Colonic mucosa (tissue), 4 donors: Measurements from ENCODE around the gene RPTOR. TPM values are rescaled to one million over a fixed set of nuclear protein-coding genes. Genes with fewer than 3 reads are reported as not detected.
A peak's percentile ranks its signal among the peaks of the same experiment; 100 is the strongest.

Experiments
- DNase-seq: peaks from one replicate; pipeline ENCODE4 v3.0.0-alpha.2; 2020
- H3K27ac ChIP-seq: fragments of 200-600 bp; one replicate; pipeline ENCODE4 v1.8.0; 2021
- H3K27me3 ChIP-seq: fragments of 200-600 bp; one replicate; pipeline ENCODE4 v1.8.0; 2021
- H3K36me3 ChIP-seq: fragments of 200-600 bp; one replicate; pipeline ENCODE4 v1.8.0; 2021
- H3K4me1 ChIP-seq: fragments of 200-600 bp; one replicate; pipeline ENCODE4 v1.8.0; 2021; ENCODE audit warnings: mild to moderate bottlenecking
- H3K4me3 ChIP-seq: fragments of 200-600 bp; one replicate; pipeline ENCODE4 v1.8.0; 2021
- H3K9ac ChIP-seq, 2 donors: one replicate each; pipeline ENCODE4 v1.7.0; 2013; ENCODE audit warnings: control low read depth in 2 of 2, low read depth in 2 of 2, low read length in 2 of 2
- H3K9me3 ChIP-seq: fragments of 200-600 bp; one replicate; pipeline ENCODE4 v1.8.0; 2021
- CTCF ChIP-seq: fragments of 200-600 bp; IDR thresholded peaks from one replicate; pipeline ENCODE4 v1.8.0; 2022; ENCODE audit warnings: antibody characterized with exemption, mild to moderate bottlenecking
- intact Hi-C: fragments of 100-400 bp; cut with DNase I; formaldehyde crosslinking; loops from one replicate; pipeline ENCODE4 v1.14.1; 2022
- total RNA-seq, 2 donors: library from RNA; stranded (reverse); fragmentation: NEBNext Ultra II Directional in 1 of 2; extraction: Animal tissue kit (Norgen Biotek cat#: 25700) in 1 of 2; gene quantifications; one replicate each; pipeline ENCODE4 v1.2.1, GENCODE V29; 2021
- donor health status: healthy.
- donor health status: DM: no; HTN: no; CAD: no.
- donor health status: DM: no; HTN: no; CAD: no.

Gene RPTOR
- total RNA-seq, 2 donors from 2014 or later: 21.2 to 39.6 TPM

DNA sequence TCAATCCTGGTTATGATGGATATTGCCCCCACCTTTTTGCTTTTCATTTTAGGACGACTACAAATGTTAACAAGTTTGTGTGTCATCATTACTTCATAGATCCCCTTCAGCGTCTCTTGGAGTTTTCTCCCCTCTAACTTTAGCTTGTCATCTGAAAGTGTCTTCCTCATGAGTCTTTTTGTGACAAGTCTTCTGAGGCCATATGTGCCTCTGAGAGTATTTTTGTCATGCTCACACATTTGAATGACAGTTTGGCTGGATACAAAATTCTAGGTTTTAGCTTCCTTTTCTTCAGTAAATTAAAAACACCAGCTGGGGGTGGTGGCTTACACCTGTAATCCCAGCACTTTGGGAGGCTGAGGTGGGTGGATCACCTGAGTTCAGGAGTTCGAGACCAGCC is 243.2 kb downstream of the RPTOR start:
- intact Hi-C loops: no loop called here
- no peak for TF ChIP-seq CTCF

GRCh38 chr17:80789356-80789902 is 244.8 kb downstream of the RPTOR start:
- H3K4me1 ChIP-seq: no peaks in the 10 kb centered on the region
- TF ChIP-seq CTCF: no peak
- no peak overlapping the region for H3K9ac ChIP-seq
- no peak for DNase-seq
- H3K4me3 ChIP-seq: no peak overlapping the region
- no peaks in the 10 kb centered on the region for H3K27me3 ChIP-seq
- H3K36me3 ChIP-seq: no peaks in the 10 kb centered on the region
- intact Hi-C loops: no loop called here
- peak overlapping the region; percentile 49 for H3K27ac ChIP-seq
- no peaks in the 10 kb centered on the region for H3K9me3 ChIP-seq

More for the DNA sequence above, 243.2 kb downstream of the RPTOR start:
- H3K9ac ChIP-seq: no peak overlapping the region
- H3K4me3 ChIP-seq: no peak overlapping the region
- H3K36me3 ChIP-seq: no peaks in the 10 kb centered on the region
- no peak overlapping the region for H3K27ac ChIP-seq
- DNase-seq: no peak
- H3K9me3 ChIP-seq: no peaks in the 10 kb centered on the region
- no peaks in the 10 kb centered on the region for H3K4me1 ChIP-seq
- H3K27me3 ChIP-seq: no peaks in the 10 kb centered on the region

DNA sequence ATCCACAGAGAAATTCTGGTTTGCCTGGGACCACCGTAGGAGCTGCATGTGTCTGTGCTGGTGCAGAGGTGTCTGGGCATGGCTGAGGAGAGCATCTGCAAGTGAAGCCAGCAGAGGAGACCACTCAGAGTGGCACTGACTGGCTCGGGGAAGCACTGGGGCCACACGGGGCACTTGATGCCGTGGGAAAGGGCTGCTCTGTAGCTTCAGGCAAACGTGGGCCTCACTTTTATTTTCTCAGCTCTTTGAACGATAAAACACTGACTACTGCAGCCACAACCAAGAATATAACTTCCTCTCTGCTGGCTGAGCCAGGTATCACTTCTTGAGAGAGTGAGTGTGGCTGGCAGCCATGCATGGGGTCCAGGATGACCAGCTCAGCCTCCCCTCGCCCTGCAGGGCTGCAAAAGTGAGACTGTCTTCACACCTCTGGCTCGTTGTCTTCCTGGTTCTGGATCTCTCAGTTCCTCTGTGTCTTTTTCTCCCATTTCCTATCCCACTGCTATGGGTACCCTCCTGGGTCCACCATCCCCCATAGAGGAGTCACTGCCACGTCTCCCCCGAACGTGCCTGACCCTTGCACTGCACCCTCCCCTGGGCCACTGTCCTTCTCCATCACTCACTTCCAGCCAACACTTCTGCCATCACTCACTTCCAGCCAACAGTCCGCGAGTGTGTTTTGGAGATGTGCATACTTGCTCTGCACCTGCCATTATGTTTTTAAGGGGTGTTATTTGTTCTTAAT is 245.6 kb downstream of the RPTOR start:
- no peaks in the 10 kb centered on the region for H3K36me3 ChIP-seq
- H3K4me3 ChIP-seq: no peak overlapping the region
- H3K4me1 ChIP-seq: no peaks in the 10 kb centered on the region
- no peak for DNase-seq
- intact Hi-C loops: no loop called here
- H3K27ac ChIP-seq: peak overlapping the region; percentile 49
- no peaks in the 10 kb centered on the region for H3K9me3 ChIP-seq
- H3K27me3 ChIP-seq: no peaks in the 10 kb centered on the region
- no peak overlapping the region for H3K9ac ChIP-seq
- no peak for TF ChIP-seq CTCF

GRCh38 chr17:80790981-80791742 is 246.5 kb downstream of the RPTOR start:
- DNase-seq: no peak
- no peak for TF ChIP-seq CTCF
- Histone ChIP-seq H3K36me3 (no peaks in the 10 kb centered on the region), H3K27ac (peak overlapping the region; percentile 62), H3K4me3 (no peak overlapping the region), H3K4me1 (no peaks in the 10 kb centered on the region), H3K9me3 (no peaks in the 10 kb centered on the region), H3K27me3 (no peaks in the 10 kb centered on the region), H3K9ac (no peak overlapping the region)
- intact Hi-C loops: no loop called here

DNA sequence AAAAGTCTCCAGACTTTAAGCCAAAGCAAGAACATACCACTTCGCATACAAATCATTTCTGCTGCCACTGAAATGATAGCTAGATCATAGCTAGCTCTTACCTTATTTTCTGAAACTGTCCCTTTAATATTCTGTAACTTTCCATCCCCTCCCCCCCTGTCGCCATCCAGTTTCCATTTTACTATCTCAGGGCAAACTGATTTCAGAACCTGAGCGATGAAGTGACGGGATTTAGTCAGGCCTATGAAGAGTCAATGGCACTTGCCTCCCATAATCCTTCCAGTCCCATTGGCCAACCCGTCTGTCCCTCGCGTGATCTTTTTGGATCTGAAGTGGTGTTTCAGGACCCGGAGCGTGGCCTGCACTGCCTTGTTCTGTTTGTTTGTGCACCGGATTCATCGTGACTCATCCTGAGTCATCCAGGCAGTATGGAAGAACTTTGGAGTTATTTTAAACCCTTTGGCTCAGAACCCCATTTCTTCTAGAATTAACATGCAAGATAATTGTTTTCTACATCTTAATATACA is 247.2 kb downstream of the RPTOR start:
- Histone ChIP-seq H3K4me1 (no peaks in the 10 kb centered on the region), H3K27ac (peak overlapping the region; percentile 62), H3K9ac (no peak overlapping the region), H3K9me3 (no peaks in the 10 kb centered on the region), H3K4me3 (no peak overlapping the region), H3K36me3 (no peaks in the 10 kb centered on the region), H3K27me3 (no peaks in the 10 kb centered on the region)
- DNase-seq: peak; percentile 60
- intact Hi-C loops: no loop called here
- no peak for TF ChIP-seq CTCF
